Right forelimb (tissue), 1 donor: ENCODE measurements around the gene ARHGEF38.
A peak's percentile ranks its signal among the peaks of the same experiment; 100 is the strongest.

Source experiments
- DNase-seq: peaks from one replicate; pipeline ENCODE4 v3.0.0-alpha.2; 2018

The ARHGEF38 gene

GRCh38 chr4:105619188-105619931, 66.9 kb downstream of the ARHGEF38 start:
- DNase-seq, result no peak

- DNase-seq, result no peak
These were observed 68.4 kb downstream of the ARHGEF38 start for GRCh38 chr4:105620640-105621323.

- no peak for DNase-seq
These were observed 69.8 kb downstream of the ARHGEF38 start for GRCh38 chr4:105622269-105622668.

- no peak for DNase-seq
These were observed 70.7 kb downstream of the ARHGEF38 start for GRCh38 chr4:105623099-105623498.

GRCh38 chr4:105624530-105624929, 72.1 kb downstream of the ARHGEF38 start:
- peak; percentile 48 for DNase-seq

- no peak for DNase-seq
These were observed 72.8 kb downstream of the ARHGEF38 start for GRCh38 chr4:105625214-105625613.

- DNase-seq, result no peak
These were observed 74.4 kb downstream of the ARHGEF38 start for GRCh38 chr4:105626846-105627245.

- DNase-seq, result no peak
These were observed 75.2 kb downstream of the ARHGEF38 start for GRCh38 chr4:105627620-105628019.

- no peak for DNase-seq
These were observed 78.5 kb downstream of the ARHGEF38 start for GRCh38 chr4:105630670-105631655.

GRCh38 chr4:105631818-105632400, 79.5 kb downstream of the ARHGEF38 start:
- no peak for DNase-seq

- DNase-seq, result no peak
These were observed 80.2 kb downstream of the ARHGEF38 start for GRCh38 chr4:105632599-105632998.

- no peak for DNase-seq
These were observed 80.8 kb downstream of the ARHGEF38 start for GRCh38 chr4:105633241-105633640.

- no peak for DNase-seq
These were observed 82.1 kb downstream of the ARHGEF38 start for GRCh38 chr4:105634402-105635080.

- DNase-seq, result no peak
These were observed 85.2 kb downstream of the ARHGEF38 start for GRCh38 chr4:105637408-105638176.

GRCh38 chr4:105641845-105642244, 89.4 kb downstream of the ARHGEF38 start:
- no peak for DNase-seq

GRCh38 chr4:105644257-105644656, 91.8 kb downstream of the ARHGEF38 start:
- DNase-seq, result no peak

GRCh38 chr4:105645440-105645839, 93.0 kb downstream of the ARHGEF38 start:
- DNase-seq, result no peak

- no peak for DNase-seq
These were observed 97.8 kb downstream of the ARHGEF38 start for GRCh38 chr4:105650190-105650589.

GRCh38 chr4:105651884-105652283, 99.5 kb downstream of the ARHGEF38 start:
- DNase-seq, result no peak

GRCh38 chr4:105652286-105652888, 100.0 kb downstream of the ARHGEF38 start:
- DNase-seq, result no peak
